ENCODE measurements around the gene DPH2.
A peak's percentile ranks its signal among the peaks of the same experiment; 100 is the strongest.

Gene DPH2

GRCh38 chr1:43969746-43970466, at the start of gene DPH2:
TSS of gene DPH2 (plus strand) at chr1:43970010. CDS start at chr1:43970176, 166 bp downstream.
- H3K4me3 ChIP-seq, result peak within 1 kb of the TSS; percentile 64 to 93 (median 86)
- H3K27ac ChIP-seq, result peak within 1 kb of the TSS in 17 of 21 experiments; percentile 8 to 87 (median 52)

DNA sequence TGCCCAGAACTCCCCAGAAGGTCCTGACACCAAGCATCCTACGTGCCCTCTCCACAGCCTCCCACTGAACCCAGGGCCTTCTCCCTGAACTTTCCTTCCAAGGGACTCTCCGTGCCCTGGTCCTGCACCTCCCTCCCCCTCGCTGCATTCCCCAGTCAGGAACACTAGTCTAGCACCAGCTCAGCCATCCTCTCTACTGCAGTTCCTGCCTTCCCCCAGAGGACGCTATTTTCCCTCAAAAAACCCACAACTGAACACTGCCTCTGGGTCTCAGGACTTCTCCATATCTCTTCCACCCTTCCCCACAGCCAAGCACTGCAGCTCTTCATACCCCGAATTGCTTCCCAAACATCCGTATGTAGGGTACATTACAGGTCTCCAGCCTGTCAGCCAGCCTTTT, 48.8 kb upstream of the DPH2 start:
- Histone ChIP-seq H3K4me3 (no peak overlapping the region), H3K27ac (no peak overlapping the region)

DNA sequence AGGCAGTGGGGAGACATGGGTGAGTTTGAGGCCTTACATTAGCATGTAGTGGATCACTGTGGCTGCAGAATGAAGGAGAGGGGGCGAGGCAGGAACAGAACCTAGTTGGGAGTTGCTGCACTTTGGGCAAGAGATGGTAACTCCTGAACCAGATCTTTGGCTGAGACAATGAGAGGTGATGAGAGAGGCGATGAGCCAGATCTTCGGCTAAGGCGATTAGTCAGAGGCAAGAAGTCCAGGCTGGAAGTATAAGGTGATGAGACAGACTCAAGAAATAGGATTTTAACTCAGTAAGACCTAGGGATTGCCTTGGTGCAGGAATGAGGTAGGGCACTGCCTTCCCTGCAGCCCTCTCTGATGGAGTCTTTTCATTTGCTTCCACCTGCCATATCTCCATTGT, 45.3 kb upstream of the DPH2 start:
- Histone ChIP-seq H3K4me3 (no peak overlapping the region), H3K27ac (no peak overlapping the region)

DNA sequence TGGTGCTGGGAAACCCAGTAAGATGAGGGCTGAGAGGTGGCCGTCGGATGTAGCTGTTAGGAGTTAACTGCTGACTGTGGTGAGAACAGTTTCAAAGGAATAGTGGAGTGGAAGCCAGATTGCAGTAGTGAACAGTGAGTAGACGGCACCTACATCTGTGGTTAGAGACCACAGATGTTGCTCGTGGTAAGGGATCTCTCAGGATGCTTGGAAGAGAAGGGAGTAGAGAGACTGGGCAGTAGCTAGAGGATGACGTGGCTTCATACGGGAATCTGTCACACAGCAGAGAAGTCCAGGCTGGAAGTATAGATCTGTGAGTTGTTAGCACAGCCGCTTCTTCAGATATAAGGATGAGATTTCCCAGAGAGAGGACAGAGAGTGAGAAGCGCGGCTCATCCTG, 44.0 kb upstream of the DPH2 start:
- H3K27ac ChIP-seq, result no peak overlapping the region
- H3K4me3 ChIP-seq, result no peak overlapping the region

GRCh38 chr1:43930168-43930948, 39.5 kb upstream of the DPH2 start:
- H3K4me3 ChIP-seq, result no peak overlapping the region
- H3K27ac ChIP-seq, result peak overlapping the region in 1 of 21 experiments; percentile 57

GRCh38 chr1:43930949-43931275, 38.9 kb upstream of the DPH2 start:
- peak overlapping the region in 1 of 21 experiments; percentile 16 for H3K27ac ChIP-seq
- H3K4me3 ChIP-seq, result no peak overlapping the region

DNA sequence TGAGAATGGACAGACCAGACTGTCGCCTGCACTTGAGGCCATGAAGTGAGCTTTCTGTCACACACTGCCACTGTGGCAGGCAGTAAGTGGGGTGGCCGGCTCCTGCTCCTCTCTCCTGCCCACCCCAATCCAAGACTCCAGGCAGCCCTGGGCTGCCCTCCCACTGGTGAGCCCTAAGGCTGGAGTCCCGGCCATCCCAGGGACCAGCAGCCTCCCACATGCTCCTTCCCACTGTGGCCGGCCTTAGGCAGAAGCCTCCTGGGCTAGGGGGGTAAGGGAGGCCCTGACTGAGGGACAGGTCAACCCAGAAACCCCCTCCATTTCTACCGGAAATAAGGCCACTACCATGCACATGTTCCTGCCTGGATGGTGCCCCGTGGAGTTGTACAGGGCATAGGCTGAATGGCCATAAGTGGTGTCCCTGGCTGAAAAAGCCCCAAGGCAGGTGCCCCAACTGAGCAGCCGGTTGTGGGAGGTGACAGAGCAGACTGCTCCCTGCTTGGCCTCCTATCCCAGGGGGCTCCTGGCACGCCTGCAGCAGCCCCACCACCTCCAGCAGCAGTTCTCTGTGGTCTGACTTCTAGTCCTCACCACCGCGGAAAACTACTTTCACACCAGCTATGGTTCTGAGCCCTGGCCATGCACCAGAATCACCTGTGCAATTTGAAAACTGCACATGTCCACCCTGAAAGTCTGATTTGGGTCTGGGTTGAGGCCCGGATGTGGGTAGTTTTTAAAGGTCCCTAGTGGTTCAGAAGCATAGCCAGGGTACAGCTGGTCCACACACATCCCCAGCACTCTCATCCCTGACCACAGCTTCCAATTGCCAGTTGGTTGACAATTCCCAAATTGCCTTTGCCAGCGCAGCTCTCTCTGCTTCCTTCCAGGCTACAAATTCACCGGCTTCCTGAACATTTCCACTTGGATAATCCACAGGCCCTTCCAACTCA, 37.8 kb upstream of the DPH2 start:
- H3K4me3 ChIP-seq, result no peak overlapping the region

GRCh38 chr1:43932786-43933385, 36.9 kb upstream of the DPH2 start:
- Histone ChIP-seq H3K27ac (peak overlapping the region in 2 of 21 experiments; percentile 5 to 7), H3K4me3 (peak overlapping the region in 5 of 7 experiments; percentile 24 to 32 (median 32))

More for the DNA sequence above, 37.8 kb upstream of the DPH2 start:
- peak overlapping the region in 1 of 21 experiments; percentile 16 for H3K27ac ChIP-seq

DNA sequence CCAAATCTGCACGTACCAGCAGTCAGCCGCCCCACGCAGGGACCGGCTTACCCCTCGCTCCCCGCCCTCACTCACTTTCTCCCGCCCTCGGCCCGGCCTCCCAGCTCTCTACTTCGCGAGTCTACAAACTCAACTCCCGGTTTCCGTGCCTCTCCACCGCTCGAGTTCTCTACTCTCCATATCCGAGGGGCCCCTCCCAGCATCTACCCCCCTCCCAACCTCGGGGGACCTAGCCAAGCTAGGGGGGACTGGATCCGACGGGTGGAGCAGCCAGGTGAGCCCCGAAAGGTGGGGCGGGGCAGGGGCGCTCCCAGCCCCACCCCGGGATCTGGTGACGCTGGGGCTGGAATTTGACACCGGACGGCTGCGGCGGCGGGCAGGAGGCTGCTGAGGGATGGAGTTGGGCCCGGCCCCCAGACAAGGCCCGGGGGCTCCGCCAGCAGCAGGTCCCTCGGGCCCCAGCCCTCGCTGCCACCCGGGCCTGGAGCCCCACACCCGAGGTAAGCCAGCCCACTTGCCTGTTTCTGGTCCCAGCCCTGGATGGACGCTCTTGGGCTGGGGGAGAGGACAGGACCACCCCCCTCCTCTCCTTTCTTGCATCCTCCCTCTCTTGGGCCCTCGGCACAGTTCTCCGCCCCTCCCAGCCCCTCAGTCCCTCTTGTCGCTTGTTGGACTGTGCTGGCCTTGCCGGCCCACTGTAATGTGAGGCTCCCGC, 36.3 kb upstream of the DPH2 start, which contains the start of gene ARTN:
TSS of gene ARTN (plus strand) at position 416 of the 715 bp plus-strand sequence. CDS start 1,856 bp downstream, outside the sequence.
- Histone ChIP-seq H3K27ac (peak within 1 kb of the TSS in 3 of 21 experiments; percentile 7 to 30 (median 24)), H3K4me3 (peak within 1 kb of the TSS; percentile 2 to 32 (median 32))

- Histone ChIP-seq H3K27ac (peak overlapping the region in 1 of 21 experiments; percentile 30), H3K4me3 (peak overlapping the region in 5 of 7 experiments; percentile 18 to 32 (median 32))
Observed at GRCh38 chr1:43934101-43934985, 35.5 kb upstream of the DPH2 start.

DNA sequence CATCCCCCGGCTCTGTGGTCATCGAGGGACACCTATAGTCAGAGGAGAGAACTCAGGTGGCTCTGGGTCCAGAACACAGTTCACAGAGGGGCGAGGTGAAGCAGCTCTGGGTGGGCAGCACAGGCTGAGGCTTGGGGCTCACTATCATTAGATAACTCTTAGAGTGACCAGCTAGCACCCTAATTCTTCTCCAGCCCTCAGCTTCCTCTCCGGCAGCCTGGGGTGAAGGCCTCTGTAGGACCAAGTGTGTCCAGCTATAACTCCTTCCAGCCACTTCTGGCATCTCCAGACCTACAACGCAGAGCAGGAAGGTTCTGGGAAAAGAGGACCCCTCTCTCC, 34.9 kb upstream of the DPH2 start:
- Histone ChIP-seq H3K27ac (no peak overlapping the region), H3K4me3 (no peak overlapping the region)

GRCh38 chr1:43935711-43936427, 33.9 kb upstream of the DPH2 start:
- Histone ChIP-seq H3K27ac (peak overlapping the region in 1 of 21 experiments; percentile 63), H3K4me3 (peak overlapping the region in 6 of 7 experiments; percentile 11 to 40 (median 26))

DNA sequence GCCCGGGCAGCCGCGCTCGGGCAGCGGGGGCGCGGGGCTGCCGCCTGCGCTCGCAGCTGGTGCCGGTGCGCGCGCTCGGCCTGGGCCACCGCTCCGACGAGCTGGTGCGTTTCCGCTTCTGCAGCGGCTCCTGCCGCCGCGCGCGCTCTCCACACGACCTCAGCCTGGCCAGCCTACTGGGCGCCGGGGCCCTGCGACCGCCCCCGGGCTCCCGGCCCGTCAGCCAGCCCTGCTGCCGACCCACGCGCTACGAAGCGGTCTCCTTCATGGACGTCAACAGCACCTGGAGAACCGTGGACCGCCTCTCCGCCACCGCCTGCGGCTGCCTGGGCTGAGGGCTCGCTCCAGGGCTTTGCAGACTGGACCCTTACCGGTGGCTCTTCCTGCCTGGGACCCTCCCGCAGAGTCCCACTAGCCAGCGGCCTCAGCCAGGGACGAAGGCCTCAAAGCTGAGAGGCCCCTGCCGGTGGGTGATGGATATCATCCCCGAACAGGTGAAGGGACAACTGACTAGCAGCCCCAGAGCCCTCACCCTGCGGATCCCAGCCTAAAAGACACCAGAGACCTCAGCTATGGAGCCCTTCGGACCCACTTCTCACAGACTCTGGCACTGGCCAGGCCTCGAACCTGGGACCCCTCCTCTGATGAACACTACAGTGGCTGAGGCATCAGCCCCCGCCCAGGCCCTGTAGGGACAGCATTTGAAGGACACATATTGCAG, 33.2 kb upstream of the DPH2 start:
- Histone ChIP-seq H3K27ac (peak overlapping the region in 1 of 21 experiments; percentile 27), H3K4me3 (peak overlapping the region in 4 of 7 experiments; percentile 25 to 40 (median 28))

GRCh38 chr1:43937179-43937865, 32.5 kb upstream of the DPH2 start:
- Histone ChIP-seq H3K4me3 (no peak overlapping the region), H3K27ac (peak overlapping the region in 2 of 21 experiments; percentile 1 to 4)

DNA sequence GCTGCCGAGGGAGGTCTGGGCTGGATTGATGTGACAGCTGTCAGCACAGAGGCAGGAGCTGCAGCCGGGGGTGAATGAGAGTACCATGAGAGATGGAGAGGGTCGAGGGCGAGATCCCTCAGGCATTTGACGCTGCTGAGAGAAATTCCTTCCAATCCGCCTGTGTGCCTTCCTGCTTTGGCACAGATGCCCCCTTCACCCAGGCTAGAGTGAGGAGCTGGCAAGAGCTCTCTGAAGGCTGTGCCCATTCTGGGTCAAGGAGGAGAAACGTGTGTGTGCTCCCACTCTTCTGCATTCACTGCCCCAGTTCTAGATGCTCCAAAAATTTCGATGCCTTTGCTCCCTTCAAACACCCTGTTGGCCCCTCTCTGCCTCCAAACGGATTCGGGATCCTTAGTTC, 31.4 kb upstream of the DPH2 start:
- Histone ChIP-seq H3K4me3 (no peak overlapping the region), H3K27ac (no peak overlapping the region)

All from skin epidermis (tissue), 12 donors.